Mesenchymal stem cell (in vitro differentiated cells and primary cell): Measurements from ENCODE around the gene MBNL1.
A peak's percentile ranks its signal among the peaks of the same experiment; 100 is the strongest.

ENCODE experiments used
- DNase-seq: peaks from one replicate; pipeline ENCODE4 v3.0.0-alpha.2; 2013
- H2AFZ ChIP-seq: one replicate; pipeline ENCODE4 v1.6.1; 2013; ENCODE audit warnings: low read depth, mild to moderate bottlenecking, control low read depth, inconsistent platforms, low read length, moderate library complexity
- H2AK5ac ChIP-seq: 2 replicates; pipeline ENCODE4 v1.6.1; 2013; ENCODE audit warnings: low read length, moderate library complexity, mild to moderate bottlenecking, inconsistent platforms; ENCODE audit not compliant: severe bottlenecking
- H2BK120ac ChIP-seq: one replicate; pipeline ENCODE4 v1.6.1; 2013; ENCODE audit warnings: low read depth, mild to moderate bottlenecking, inconsistent platforms, low read length, moderate library complexity
- H2BK12ac ChIP-seq, 2 experiments: one replicate each; pipeline ENCODE4 v1.6.1; 2013; ENCODE audit warnings: inconsistent platforms in 2 of 2, low read length in 2 of 2, mild to moderate bottlenecking in 2 of 2, moderate library complexity in 2 of 2, control low read depth in 1 of 2
- H2BK15ac ChIP-seq: one replicate; pipeline ENCODE4 v1.6.1; 2013; ENCODE audit warnings: mild to moderate bottlenecking, low read depth, inconsistent platforms; ENCODE audit not compliant: poor library complexity, severe bottlenecking
- H2BK5ac ChIP-seq: 2 replicates; pipeline ENCODE4 v1.6.1; 2013; ENCODE audit warnings: low read depth, mild to moderate bottlenecking, low read length, control low read depth, inconsistent platforms; ENCODE audit not compliant: poor library complexity, severe bottlenecking
- H3K14ac ChIP-seq, 2 experiments: one replicate each; pipeline ENCODE4 v1.6.1; 2013; ENCODE audit warnings: inconsistent platforms in 2 of 2, low read length in 2 of 2, control low read depth in 1 of 2, mild to moderate bottlenecking in 1 of 2, moderate library complexity in 1 of 2
- H3K18ac ChIP-seq, 2 experiments: one replicate each; pipeline ENCODE4 v1.6.1; 2013; ENCODE audit warnings: inconsistent platforms in 2 of 2, low read length in 2 of 2, control low read depth in 1 of 2, low read depth in 1 of 2, mild to moderate bottlenecking in 1 of 2
- H3K23ac ChIP-seq, 2 experiments: one replicate each; pipeline ENCODE4 v1.6.1; 2013; ENCODE audit warnings: inconsistent platforms in 2 of 2, low read length in 2 of 2, mild to moderate bottlenecking in 2 of 2, moderate library complexity in 2 of 2, control low read depth in 1 of 2
- H3K27ac ChIP-seq: 2 replicates; pipeline ENCODE4 v1.5.1; 2013; ENCODE audit warnings: mild to moderate bottlenecking, moderate library complexity, low read length, control low read depth, inconsistent platforms; ENCODE audit not compliant: poor library complexity, severe bottlenecking
- H3K27me3 ChIP-seq, 2 experiments: 2 replicates each; pipeline versions ENCODE4 v1.6.1 to v1.7.0; 2013; ENCODE audit warnings: low read length in 2 of 2, mild to moderate bottlenecking in 2 of 2, moderate library complexity in 2 of 2, control low read depth in 1 of 2, inconsistent platforms in 1 of 2; ENCODE audit not compliant: control insufficient read depth in 1 of 2, insufficient read depth in 1 of 2
- H3K36me3 ChIP-seq, 2 experiments: 2 replicates each; pipeline versions ENCODE4 v1.6.1 to v1.7.0; 2013; ENCODE audit warnings: low read length in 2 of 2, control low read depth in 1 of 2, inconsistent platforms in 1 of 2, low read depth in 1 of 2, mild to moderate bottlenecking in 1 of 2; ENCODE audit not compliant: insufficient read depth in 2 of 2, control insufficient read depth in 1 of 2
- H3K4ac ChIP-seq, 2 experiments: one replicate each; pipeline ENCODE4 v1.6.1; 2013; ENCODE audit warnings: inconsistent platforms in 2 of 2, low read length in 2 of 2, mild to moderate bottlenecking in 2 of 2, moderate library complexity in 2 of 2, control low read depth in 1 of 2, low read depth in 1 of 2
- H3K4me1 ChIP-seq: 2 replicates; pipeline ENCODE4 v1.6.1; 2013; ENCODE audit warnings: low read depth, low read length, control low read depth; ENCODE audit not compliant: control insufficient read depth, insufficient read depth
- H3K4me2 ChIP-seq: 2 replicates; pipeline ENCODE4 v1.6.1; 2013; ENCODE audit warnings: low read length, mild to moderate bottlenecking, inconsistent platforms; ENCODE audit not compliant: poor library complexity, severe bottlenecking
- H3K4me3 ChIP-seq, 2 experiments: 2 replicates each; pipeline versions ENCODE4 v1.5.1 to v1.7.0; 2013; ENCODE audit warnings: low read length in 2 of 2, mild to moderate bottlenecking in 2 of 2, control low read depth in 1 of 2, low read depth in 1 of 2; ENCODE audit not compliant: insufficient read depth in 1 of 2
- H3K79me1 ChIP-seq: replicated peaks from 2 replicates; pipeline ENCODE4 v1.6.1; 2013; ENCODE audit warnings: mild to moderate bottlenecking, control low read depth, low read length, inconsistent platforms; ENCODE audit not compliant: poor library complexity, severe bottlenecking
- H3K9ac ChIP-seq: 2 replicates; pipeline ENCODE4 v1.7.0; 2013; ENCODE audit warnings: mild to moderate bottlenecking, low read length, moderate library complexity
- H3K9me3 ChIP-seq: 2 replicates; pipeline ENCODE4 v1.7.0; 2013; ENCODE audit warnings: mild to moderate bottlenecking, low read length; ENCODE audit not compliant: control insufficient read depth
- H4K8ac ChIP-seq: one replicate; pipeline ENCODE4 v1.6.1; 2013; ENCODE audit warnings: inconsistent platforms, mild to moderate bottlenecking, low read length, moderate library complexity
- H4K91ac ChIP-seq: one replicate; pipeline ENCODE4 v1.6.1; 2013; ENCODE audit warnings: mild to moderate bottlenecking, low read length, inconsistent platforms
- WGBS: methylation state at CpG from one replicate; pipeline ENCODE4 v1.1.7; 2013; ENCODE audit warnings: mixed read lengths; 5-methylcytosine and 5-hydroxymethylcytosine counted together

Gene MBNL1

DNA sequence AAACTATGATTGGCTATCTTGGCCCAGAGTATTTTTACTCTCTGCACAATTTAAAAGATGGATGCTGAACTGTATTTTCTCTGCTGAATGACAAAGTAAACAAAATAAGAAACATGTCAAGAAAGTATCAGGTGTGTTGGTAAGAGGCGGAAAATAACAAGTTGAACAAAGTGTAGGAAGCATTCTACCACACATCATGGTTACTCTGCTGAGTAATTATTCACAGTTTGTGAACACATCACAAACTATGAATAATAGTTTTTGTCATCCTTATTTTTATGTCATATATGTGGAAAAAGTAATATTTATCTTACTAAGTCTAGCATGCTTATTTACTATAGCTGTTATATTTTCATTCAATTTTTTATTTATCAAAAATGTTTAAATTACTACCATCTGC is 229.2 kb downstream of the MBNL1 start:
- Histone ChIP-seq H2BK15ac (no peak overlapping the region), H3K4me3 (peak overlapping the region in 1 of 2 experiments; percentile 63), H3K27me3 (no peaks in the 10 kb centered on the region), H3K27ac (no peak overlapping the region), H3K79me1 (no peaks in the 10 kb centered on the region), H4K8ac (no peak overlapping the region), H3K4me2 (no peak overlapping the region), H2BK5ac (no peak overlapping the region), H3K9me3 (peaks cover 3% of the 10 kb centered on the region), H3K23ac (no peak overlapping the region), H2BK120ac (no peak overlapping the region), H3K36me3 (no peaks in the 10 kb centered on the region), H2BK12ac (no peak overlapping the region), H3K18ac (no peak overlapping the region), H2AK5ac (no peak overlapping the region), H4K91ac (no peak overlapping the region), H2AFZ (no peak overlapping the region), H3K9ac (peak overlapping the region; percentile 60), H3K4me1 (no peaks in the 10 kb centered on the region), H3K4ac (no peak overlapping the region), H3K14ac (no peak overlapping the region)
- no CpG with 5 or more reads among the region's 1 CpG for WGBS
- DNase-seq = no peak

DNA sequence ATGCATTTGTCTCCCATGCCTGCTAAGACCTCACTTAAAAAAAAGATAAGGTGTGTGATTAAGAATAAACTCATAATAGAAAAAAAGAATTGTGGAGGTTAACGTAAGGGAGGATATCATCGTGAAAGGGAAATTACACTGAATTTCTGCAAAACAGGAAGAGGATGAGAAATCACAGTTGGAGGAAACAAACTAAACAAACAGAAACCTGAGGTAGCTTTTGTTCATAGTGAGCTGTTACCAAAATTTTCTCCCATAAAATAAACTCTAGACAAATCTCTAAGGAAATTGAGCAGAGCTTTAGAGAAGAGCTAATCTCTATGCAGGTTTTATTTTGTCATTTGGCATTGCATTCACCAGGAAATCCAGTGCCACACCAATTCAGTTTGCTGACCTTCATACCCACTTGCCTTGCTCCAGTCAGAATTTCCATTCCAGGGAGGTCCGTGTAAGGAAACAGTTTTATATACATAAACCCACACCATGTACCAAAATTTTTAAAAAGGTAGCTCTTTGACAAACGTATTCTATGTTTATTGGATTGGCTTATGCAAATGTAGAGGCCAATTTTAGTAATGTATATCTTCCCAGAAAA is 231.2 kb downstream of the MBNL1 start:
- Histone ChIP-seq H3K18ac (peak overlapping the region in 1 of 2 experiments; percentile 34), H3K4me2 (no peak overlapping the region), H3K27me3 (no peaks in the 10 kb centered on the region), H2AFZ (no peak overlapping the region), H3K36me3 (no peaks in the 10 kb centered on the region), H3K4me3 (no peak overlapping the region), H3K4ac (no peak overlapping the region), H2BK12ac (no peak overlapping the region), H2BK120ac (no peak overlapping the region), H2BK5ac (no peak overlapping the region), H3K27ac (no peak overlapping the region), H2BK15ac (no peak overlapping the region), H4K91ac (no peak overlapping the region), H3K79me1 (no peaks in the 10 kb centered on the region), H3K9ac (no peak overlapping the region), H2AK5ac (no peak overlapping the region), H3K9me3 (peaks cover 3% of the 10 kb centered on the region), H4K8ac (no peak overlapping the region), H3K14ac (no peak overlapping the region), H3K23ac (no peak overlapping the region), H3K4me1 (no peaks in the 10 kb centered on the region)
- DNase-seq = no peak
- WGBS = 82% methylated on average over 4 of the region's 4 CpGs

DNA sequence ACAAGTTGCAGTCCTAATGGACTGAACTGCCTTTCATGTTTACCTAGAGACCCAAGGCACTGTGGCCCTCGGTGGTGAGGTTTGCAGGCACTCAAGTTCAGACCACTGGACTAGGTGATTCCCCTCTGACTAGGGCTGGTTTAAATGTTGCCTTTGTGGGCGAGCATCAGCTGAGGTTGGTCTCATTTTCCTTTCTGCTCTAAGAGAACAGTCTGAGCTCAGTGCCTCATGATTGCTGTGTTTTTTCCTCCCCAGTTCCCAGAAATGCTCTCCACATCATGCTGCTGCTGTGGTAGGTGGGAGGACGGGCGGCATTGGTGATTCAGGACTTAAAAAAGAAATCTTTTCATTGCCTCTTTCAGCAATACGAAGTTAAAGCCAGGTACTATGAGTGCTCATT is 237.2 kb downstream of the MBNL1 start:
- 93% methylated on average over 5 of the region's 5 CpGs for WGBS
- H3K4me2 ChIP-seq = no peak overlapping the region
- no peak overlapping the region for H2BK5ac ChIP-seq
- H3K4ac ChIP-seq = no peak overlapping the region
- H3K23ac ChIP-seq = no peak overlapping the region
- H3K36me3 ChIP-seq = no peaks in the 10 kb centered on the region
- H3K79me1 ChIP-seq = no peaks in the 10 kb centered on the region
- no peak overlapping the region for H3K18ac ChIP-seq
- peak overlapping the region in 1 of 2 experiments; percentile 10 for H2BK12ac ChIP-seq
- no peak overlapping the region for H3K4me3 ChIP-seq
- H3K14ac ChIP-seq = no peak overlapping the region
- no peak for DNase-seq
- no peak overlapping the region for H2BK15ac ChIP-seq
- H3K9me3 ChIP-seq = peaks cover 3% of the 10 kb centered on the region
- H3K27ac ChIP-seq = no peak overlapping the region
- H3K9ac ChIP-seq = no peak overlapping the region
- no peak overlapping the region for H2AFZ ChIP-seq
- no peak overlapping the region for H2BK120ac ChIP-seq
- no peak overlapping the region for H2AK5ac ChIP-seq
- H3K4me1 ChIP-seq = no peaks in the 10 kb centered on the region
- H4K8ac ChIP-seq = no peak overlapping the region
- H4K91ac ChIP-seq = no peak overlapping the region
- H3K27me3 ChIP-seq = no peaks in the 10 kb centered on the region

DNA sequence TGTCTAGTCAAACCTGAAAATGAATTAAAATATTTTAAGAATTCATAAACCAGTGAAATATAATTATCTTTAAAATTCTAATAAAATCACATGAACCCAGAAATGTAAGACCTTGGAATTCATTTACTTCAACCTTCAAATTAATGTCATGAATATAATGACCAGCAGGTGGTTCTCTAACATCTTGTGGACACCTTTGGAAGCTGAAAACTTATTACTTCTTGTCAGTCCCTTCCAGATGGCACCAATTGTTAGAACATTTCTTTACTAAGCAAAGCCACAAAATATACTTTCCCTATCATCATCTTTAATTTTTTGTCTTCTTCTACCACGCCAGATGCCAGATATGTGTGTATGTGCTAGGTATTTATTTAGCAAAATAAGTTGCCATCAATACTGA is 240.0 kb downstream of the MBNL1 start:
- no peak overlapping the region for H3K23ac ChIP-seq
- H2AFZ ChIP-seq = no peak overlapping the region
- no peaks in the 10 kb centered on the region for H3K27me3 ChIP-seq
- no peak overlapping the region for H3K4me3 ChIP-seq
- H2BK5ac ChIP-seq = no peak overlapping the region
- H3K9ac ChIP-seq = no peak overlapping the region
- no peak overlapping the region for H4K8ac ChIP-seq
- H3K9me3 ChIP-seq = no peaks in the 10 kb centered on the region
- no peak overlapping the region for H2BK120ac ChIP-seq
- no peak overlapping the region for H3K18ac ChIP-seq
- no peak overlapping the region for H3K27ac ChIP-seq
- H3K36me3 ChIP-seq = no peaks in the 10 kb centered on the region
- H2BK12ac ChIP-seq = no peak overlapping the region
- no peak overlapping the region for H3K14ac ChIP-seq
- no peak overlapping the region for H3K4ac ChIP-seq
- H3K4me2 ChIP-seq = no peak overlapping the region
- H4K91ac ChIP-seq = no peak overlapping the region
- H2BK15ac ChIP-seq = no peak overlapping the region
- no peaks in the 10 kb centered on the region for H3K79me1 ChIP-seq
- no CpG with 5 or more reads among the region's 1 CpG for WGBS
- DNase-seq = peak; percentile 8
- no peak overlapping the region for H2AK5ac ChIP-seq
- no peaks in the 10 kb centered on the region for H3K4me1 ChIP-seq
